Stimulated activated CD8-positive, alpha-beta memory T cell treated with anti-CD3 and anti-CD28 coated beads, Interleukin-4, amount 100 ng/mL, for 4 hours (primary cell): ENCODE results near the gene ZNF544.
"Not testable (repeated sequence)": the region's sequence is repeated elsewhere in the genome, so short reads cannot be mapped to it uniquely, and the experiment has no call there.

Source experiments
- DNase-seq, 2 donors: peaks; one replicate each; pipeline ENCODE4 v3.0.0-alpha.2; 2020; ENCODE audit warnings: low read depth in 2 of 2, low spot score in 1 of 2

ZNF544 gene

DNA sequence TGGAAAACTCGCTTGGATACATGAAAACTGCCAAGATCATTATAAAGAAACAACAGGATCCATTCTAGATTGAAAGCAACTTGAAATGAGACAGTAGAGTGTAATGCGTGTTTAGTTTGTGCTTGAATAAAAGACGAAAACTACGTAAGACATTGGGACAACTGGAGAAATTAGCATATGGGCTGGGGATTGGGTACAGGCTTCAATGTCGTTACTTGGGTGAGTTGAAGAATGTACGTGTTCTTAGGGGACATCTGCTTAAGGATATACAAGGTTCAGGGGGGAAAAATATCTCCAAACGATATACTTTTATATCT is 76.0 kb downstream of the ZNF544 start:
- DNase-seq: no peak

DNA sequence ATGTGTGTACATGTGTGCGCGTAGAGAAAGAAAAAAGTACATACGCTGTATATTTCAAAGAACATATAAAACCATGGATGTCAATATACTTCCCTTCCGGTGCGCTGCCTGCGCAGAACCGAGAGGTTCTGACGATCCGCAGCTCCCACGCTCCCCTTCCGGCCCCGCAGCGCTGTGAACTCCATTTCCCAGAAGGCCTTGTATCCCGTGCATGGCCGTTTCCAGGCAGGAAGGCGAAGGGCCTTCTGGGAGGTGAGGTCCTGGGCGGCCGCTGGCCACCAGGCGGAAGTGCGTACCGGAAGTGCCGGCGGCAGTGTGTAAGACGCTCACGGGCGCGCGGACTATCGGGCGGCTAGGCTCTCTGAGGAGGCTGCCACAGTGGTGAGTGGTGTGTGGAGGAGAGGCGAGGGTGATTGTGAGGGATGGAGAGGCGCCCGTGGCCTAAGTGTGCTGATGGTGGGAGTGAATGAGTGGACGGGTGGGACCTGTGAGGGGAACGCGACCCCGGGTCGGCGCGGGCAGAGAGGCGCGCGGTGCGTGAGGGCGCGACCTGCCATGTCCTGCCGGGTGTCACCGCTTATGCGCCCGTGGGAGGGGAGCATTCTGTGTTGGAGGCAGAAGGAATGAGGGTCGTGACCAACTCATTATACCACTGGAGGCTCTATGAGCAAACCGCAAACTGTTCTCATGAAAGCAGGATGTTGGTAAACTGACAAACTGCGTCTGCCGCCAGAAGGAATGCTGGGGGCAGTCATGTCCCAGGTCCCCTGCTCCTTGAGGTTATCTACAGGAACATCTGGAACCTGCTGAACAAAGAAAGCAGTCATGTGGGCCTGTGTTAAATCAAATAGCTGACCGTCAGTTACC is 76.6 kb downstream of the ZNF544 start, which contains the start of gene ERVK3-1:
Gene ERVK3-1 (plus strand): TSS at position 313 of the 867 bp plus-strand sequence. CDS start 6,792 bp downstream, outside the sequence.
- DNase-seq: peak; percentile 83 to 92

DNA sequence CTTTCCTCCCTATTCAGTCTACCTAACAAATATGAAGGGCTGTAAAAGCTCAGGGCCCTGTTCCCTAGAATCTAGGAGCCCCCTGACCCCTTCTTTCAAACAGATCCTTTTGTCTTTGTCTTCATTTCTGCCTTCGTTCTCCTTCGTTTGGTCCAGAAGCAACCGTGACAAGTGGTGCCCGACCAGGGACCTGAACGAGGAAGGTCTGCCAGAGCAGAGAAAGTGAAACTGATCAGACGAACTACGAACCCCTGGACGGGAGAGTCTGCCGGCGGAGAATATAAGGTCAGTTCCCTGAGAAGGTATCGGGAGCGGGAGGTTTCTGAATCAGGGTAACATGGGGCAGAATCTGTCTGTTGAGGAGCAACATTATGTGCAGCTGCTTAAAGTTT is 77.2 kb downstream of the ZNF544 start:
- DNase-seq: no peak

DNA sequence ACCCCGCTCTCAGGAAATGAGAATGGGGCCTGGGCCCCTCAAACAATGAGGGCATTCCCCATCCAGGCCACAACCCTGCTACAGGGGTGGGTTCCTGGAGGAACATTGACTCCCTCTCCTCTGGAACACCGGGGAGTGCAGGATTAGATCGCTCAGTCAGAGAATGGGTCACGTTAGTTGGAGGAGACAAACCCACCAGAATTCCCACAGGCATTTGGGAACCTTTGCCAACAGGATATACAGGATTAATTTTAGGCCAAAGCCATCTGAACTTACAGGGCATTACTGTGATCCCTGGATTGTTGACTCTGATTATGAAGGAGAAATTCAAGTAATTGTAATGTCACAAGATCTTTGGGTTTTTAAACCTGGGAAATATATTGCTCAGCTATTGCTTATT is 79.0 kb downstream of the ZNF544 start:
- DNase-seq: no peak

DNA sequence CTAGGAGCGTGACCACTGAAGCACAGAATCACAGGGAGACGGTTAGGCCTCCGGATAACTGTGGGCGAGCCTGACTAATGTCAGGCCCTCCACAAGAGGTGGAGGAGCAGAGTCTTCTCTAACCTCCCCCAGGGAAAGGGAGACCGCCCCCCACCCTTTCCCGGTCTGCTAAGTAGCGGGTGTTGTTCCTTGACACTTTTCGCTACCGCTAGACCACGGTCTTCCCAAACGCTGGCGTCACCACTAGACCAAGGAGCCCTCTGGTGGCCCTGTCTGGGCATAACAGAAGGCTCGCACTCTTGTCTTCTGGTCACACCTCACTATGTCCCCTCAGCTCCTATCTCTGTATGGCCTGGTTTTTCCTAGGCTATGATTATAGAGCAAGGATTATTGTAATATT is 82.0 kb downstream of the ZNF544 start:
- not testable (repeated sequence) for DNase-seq

DNA sequence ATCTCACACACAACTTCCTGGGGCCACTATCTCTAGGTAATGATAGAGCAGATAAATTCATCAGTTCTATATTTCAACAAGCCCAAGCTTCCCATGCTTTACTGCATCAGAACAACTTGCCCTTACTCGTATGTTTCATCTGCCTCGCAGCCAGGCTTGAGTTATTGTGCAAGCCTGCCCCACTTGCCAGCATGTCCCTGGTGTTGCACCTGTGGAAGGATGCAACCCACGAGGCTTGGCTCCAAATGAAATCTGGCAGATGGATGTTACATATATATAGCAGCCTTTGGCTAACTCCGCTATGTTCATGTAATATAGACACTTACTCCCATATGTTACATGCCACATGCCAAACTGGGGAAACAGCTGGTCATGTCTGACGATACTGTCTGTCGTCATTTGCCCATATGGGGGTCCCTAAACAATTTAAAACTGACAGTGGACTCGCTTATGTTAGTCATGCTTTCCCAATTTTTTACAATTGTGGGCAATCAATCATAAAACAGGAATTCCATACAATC is 82.7 kb downstream of the ZNF544 start:
- DNase-seq: no peak
